Right atrium auricular region (tissue), 2 donors: ENCODE results near the gene FAM222B. TPM values are rescaled to one million over a fixed set of nuclear protein-coding genes. Genes with fewer than 3 reads are reported as not detected.

Experiments
- DNase-seq: peaks from one replicate; pipeline ENCODE4 v3.0.0-alpha.2; 2019; ENCODE audit warnings: low spot score
- H3K27ac ChIP-seq, 2 donors: fragments of 200-600 bp; sonication (generic); 1 replicate in 1 of 2; 2 replicates in 1 of 2; pipeline ENCODE4 v1.5.1; 2016 to 2019
- H3K27me3 ChIP-seq, 2 donors: fragments of 200-600 bp; sonication (generic); one replicate each; pipeline versions ENCODE4 v1.5.1 to v1.6.0; 2017 to 2019
- H3K36me3 ChIP-seq: fragments of 200-600 bp; sonication (generic); one replicate; pipeline ENCODE4 v1.5.1; 2016
- H3K4me1 ChIP-seq, 2 donors: fragments of 200-600 bp; sonication (generic); one replicate each; pipeline versions ENCODE4 v1.5.1 to v1.6.0; 2017 to 2019
- H3K4me3 ChIP-seq, 2 donors: fragments of 200-600 bp; sonication (generic); 1 replicate in 1 of 2; 2 replicates in 1 of 2; pipeline ENCODE4 v1.5.1; 2017 to 2019; ENCODE audit warnings: mild to moderate bottlenecking in 1 of 2, moderate library complexity in 1 of 2
- H3K9me3 ChIP-seq, 2 donors: fragments of 200-600 bp; sonication (generic); one replicate each; pipeline ENCODE4 v1.5.1; 2019
- CTCF ChIP-seq, 2 donors: fragments of 200-600 bp; sonication (generic); IDR thresholded peaks; one replicate each; pipeline ENCODE4 v1.5.1; 2019; ENCODE audit warnings: antibody characterized with exemption in 2 of 2
- total RNA-seq, 2 donors: library from RNA; depleted of rRNA; stranded (reverse); fragments of >200 nt; gene quantifications; one replicate each; pipeline ENCODE4 v1.1.0, GENCODE V29; 2016

Gene FAM222B
- total RNA-seq, 2 donors from 2014 or later, result 26.5 to 30.0 TPM

GRCh38 chr17:28875848-28876550 lies 33.4 kb upstream of the FAM222B start:
- Histone ChIP-seq H3K4me1 (no peaks in the 10 kb centered on the region), H3K9me3 (no peaks in the 10 kb centered on the region), H3K27ac (no peak overlapping the region), H3K36me3 (peaks cover 26% of the 10 kb centered on the region), H3K4me3 (no peak overlapping the region), H3K27me3 (no peaks in the 10 kb centered on the region)
- TF ChIP-seq CTCF (IDR thresholded peaks at IDR 0.05), result no peak
- no peak for DNase-seq

- H3K4me1 ChIP-seq, result no peaks in the 10 kb centered on the region
- no peak overlapping the region for H3K4me3 ChIP-seq
- DNase-seq, result no peak
- no peak overlapping the region for H3K27ac ChIP-seq
- H3K9me3 ChIP-seq, result no peaks in the 10 kb centered on the region
- no peaks in the 10 kb centered on the region for H3K27me3 ChIP-seq
- no peak for TF ChIP-seq CTCF (IDR thresholded peaks at IDR 0.05)
- peaks cover 13% of the 10 kb centered on the region for H3K36me3 ChIP-seq
Measured at GRCh38 chr17:28874750-28875149, 32.2 kb upstream of the FAM222B start.

GRCh38 chr17:28873839-28874238 lies 31.2 kb upstream of the FAM222B start:
- no peaks in the 10 kb centered on the region for H3K27me3 ChIP-seq
- no peak for DNase-seq
- H3K4me3 ChIP-seq, result no peak overlapping the region
- H3K36me3 ChIP-seq, result peaks cover 4% of the 10 kb centered on the region
- TF ChIP-seq CTCF (IDR thresholded peaks at IDR 0.05), result no peak
- H3K9me3 ChIP-seq, result no peaks in the 10 kb centered on the region
- H3K27ac ChIP-seq, result no peak overlapping the region
- no peaks in the 10 kb centered on the region for H3K4me1 ChIP-seq

- DNase-seq, result no peak
- Histone ChIP-seq H3K9me3 (no peaks in the 10 kb centered on the region), H3K27ac (no peak overlapping the region), H3K4me1 (no peaks in the 10 kb centered on the region), H3K36me3 (no peaks in the 10 kb centered on the region), H3K4me3 (no peak overlapping the region), H3K27me3 (no peaks in the 10 kb centered on the region)
- no peak for TF ChIP-seq CTCF (IDR thresholded peaks at IDR 0.05)
Measured at GRCh38 chr17:28871056-28871579, 28.5 kb upstream of the FAM222B start.

- no peak for DNase-seq
- no peaks in the 10 kb centered on the region for H3K9me3 ChIP-seq
- H3K4me1 ChIP-seq, result no peaks in the 10 kb centered on the region
- TF ChIP-seq CTCF (IDR thresholded peaks at IDR 0.05), result no peak
- H3K27ac ChIP-seq, result no peak overlapping the region
- no peak overlapping the region for H3K4me3 ChIP-seq
- no peaks in the 10 kb centered on the region for H3K27me3 ChIP-seq
- H3K36me3 ChIP-seq, result no peaks in the 10 kb centered on the region
Measured at GRCh38 chr17:28867276-28867675, 24.7 kb upstream of the FAM222B start.
